HG02885 (cell line): Measurements from ENCODE around the gene DDX4.
"Not testable (repeated sequence)": the region's sequence is repeated elsewhere in the genome, so short reads cannot be mapped to it uniquely, and the experiment has no call there.

Experiments used
- ATAC-seq: cut with Tn5 transposase; IDR thresholded peaks from one replicate; pipeline ENCODE4 v1.9.1; 2021; ENCODE audit warnings: mild to moderate bottlenecking; ENCODE audit not compliant: unreplicated experiment, poor library complexity

DDX4 gene

DNA sequence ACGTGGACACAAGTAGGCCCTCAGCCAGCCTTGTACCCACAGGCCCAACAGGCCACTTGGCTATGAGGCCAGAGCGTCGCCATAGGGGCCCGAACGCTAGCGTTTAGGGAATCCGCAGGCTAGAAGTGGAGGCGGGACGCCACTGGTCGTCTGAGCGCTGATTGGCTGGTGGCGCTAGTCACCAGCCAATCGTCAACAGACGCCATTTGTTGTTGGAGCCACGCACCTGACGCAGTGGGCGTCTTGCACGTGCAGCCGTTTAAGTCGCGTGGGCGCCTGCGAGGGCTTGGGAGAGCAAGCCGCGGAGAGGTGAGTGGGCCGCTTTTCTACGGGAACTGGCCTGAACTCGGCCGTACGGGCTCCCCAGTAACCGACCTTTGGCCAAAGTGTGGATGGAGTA, at the start of gene DDX4:
Gene DDX4 (plus strand): TSS at position 269 of the 400 bp plus-strand sequence. CDS start 903 bp downstream, outside the sequence.
- ATAC-seq = no peak

DNA sequence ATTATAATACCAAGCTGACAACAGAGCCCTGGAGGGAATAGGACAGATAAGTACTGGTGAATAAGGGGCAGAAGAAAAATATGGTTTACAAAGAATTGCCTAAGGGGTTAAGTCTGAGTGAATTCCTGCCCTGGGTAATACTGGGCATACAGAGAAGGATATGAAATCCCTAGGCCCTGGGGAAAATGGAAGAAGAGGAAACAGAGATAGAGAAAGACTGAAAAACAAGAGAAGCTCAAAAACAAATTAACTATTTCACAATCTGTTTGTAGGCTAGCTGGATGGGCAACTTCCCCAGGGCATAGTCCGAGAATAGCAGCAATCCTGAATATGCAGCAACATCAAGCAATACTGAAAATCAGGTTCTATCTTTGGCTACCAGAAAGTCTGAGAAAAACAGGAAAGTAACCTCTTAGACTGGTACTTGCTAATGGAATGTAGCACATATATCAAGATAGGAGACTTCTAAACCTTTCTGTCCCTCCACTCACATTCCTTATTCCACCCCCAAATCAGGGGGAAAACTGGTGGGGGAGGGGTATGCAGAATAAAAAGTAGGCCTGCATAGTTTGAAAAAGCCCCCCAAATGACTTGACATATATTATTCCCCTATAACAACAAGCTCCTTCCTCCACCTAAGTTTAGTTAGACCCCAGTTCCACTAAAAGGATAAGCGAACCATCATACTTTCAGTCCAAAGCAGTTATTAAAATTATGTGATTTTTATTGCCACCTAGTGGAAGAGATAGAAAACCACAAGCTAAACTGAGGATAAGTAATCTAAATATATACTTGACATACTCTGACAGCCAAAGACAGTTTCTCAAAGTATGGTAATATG, 46.4 kb upstream of the DDX4 start:
- no peak for ATAC-seq

DNA sequence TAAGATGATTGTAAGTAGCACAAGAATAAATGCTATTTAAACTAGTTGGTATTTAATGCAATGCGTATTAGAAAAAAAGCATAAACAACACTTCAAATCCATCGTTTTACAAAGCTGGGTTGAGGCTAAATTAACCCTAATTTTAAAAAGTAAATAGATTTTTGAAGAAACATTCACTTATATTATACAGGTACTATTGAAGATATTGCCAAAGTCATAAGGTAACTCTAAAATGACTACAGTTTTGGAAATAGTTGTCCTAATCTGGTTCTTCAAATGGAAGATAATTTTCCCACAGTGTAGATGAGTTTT, 45.8 kb upstream of the DDX4 start:
- no peak for ATAC-seq

- no peak for ATAC-seq
Measured at GRCh38 chr5:55692509-55692908, 45.4 kb upstream of the DDX4 start.

DNA sequence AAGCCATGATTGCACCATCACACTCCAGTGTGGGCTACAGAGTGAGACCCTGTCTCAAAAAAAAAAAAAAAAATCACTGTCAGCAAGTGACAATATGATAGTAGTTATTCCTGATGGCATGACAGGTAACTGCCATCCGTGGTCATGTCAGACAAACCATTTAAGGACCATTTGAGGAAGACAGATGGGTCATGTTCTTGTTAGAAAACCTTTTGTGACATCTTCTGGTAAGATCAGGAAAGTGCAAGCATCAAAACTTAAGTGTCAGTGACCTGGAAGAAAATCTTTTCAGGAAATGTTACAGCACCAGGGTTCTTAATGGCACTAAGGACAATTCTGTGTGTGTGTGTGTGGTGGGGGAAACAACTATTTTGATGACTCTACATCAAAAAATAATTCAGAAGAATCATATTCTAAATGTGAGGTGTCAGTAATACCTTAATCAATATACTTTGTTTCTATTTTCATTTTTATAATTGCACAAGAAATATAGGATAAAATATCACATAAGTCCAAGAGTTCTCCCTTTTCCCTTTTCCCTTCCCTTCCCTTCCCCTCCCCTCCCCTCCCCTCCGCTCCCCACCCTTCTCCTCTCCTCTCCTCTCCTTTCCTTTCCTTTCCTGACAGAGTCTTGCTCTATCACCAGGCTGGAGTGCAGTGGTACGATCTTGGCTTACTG, 43.6 kb upstream of the DDX4 start:
- peak; percentile 47 for ATAC-seq

GRCh38 chr5:55696704-55697103, 41.2 kb upstream of the DDX4 start:
- ATAC-seq = not testable (repeated sequence)

GRCh38 chr5:55699041-55699688, 38.7 kb upstream of the DDX4 start:
- peak; percentile 68 for ATAC-seq

DNA sequence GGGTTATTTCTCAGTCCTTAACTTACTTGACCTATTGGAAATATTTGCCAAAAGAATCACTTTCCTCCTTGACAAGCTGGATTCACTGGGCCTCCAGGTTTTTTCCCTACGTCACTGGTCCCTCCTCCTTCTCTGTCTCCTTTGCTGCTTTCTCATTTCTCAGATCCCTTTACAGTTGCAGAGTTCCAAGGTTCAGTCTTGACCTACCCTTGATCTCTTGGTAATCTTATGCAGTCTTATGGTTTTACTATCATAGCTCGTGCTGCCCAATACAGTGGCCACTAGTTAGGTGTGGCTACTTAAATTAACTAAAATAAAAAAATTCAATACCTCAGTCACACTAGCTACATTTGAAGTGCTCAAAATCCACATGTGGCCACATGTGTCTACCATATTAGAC, 37.1 kb upstream of the DDX4 start:
- no peak for ATAC-seq

DNA sequence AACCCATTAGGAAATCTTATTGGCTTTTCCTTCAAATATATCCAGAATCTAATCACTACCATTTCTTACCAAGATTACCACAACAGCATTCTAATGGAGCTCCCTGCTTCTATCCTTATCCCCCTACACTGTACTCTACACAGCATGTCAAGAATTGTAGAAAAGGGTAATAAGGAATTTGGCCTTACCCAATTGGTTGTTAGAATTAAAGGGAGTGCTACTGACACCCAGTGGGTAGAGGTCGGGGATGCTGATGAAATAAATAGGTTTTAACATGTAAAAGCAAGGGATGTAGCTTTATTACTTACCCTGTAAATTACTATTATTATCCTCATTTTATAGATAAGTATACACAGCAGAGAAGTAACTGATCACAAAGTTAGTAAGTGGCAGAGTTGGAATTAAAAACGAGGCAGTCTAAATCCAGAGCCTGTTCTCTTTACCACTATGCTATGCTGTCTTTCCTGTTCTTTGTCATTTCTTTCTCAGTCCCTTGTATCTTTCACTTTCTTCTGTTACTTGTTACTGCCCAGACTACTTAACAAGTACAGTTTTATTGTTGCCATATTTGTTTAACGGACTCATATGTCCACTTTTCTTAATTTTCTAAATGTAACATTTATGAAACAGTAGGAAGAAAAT, 36.3 kb upstream of the DDX4 start:
- no peak for ATAC-seq

DNA sequence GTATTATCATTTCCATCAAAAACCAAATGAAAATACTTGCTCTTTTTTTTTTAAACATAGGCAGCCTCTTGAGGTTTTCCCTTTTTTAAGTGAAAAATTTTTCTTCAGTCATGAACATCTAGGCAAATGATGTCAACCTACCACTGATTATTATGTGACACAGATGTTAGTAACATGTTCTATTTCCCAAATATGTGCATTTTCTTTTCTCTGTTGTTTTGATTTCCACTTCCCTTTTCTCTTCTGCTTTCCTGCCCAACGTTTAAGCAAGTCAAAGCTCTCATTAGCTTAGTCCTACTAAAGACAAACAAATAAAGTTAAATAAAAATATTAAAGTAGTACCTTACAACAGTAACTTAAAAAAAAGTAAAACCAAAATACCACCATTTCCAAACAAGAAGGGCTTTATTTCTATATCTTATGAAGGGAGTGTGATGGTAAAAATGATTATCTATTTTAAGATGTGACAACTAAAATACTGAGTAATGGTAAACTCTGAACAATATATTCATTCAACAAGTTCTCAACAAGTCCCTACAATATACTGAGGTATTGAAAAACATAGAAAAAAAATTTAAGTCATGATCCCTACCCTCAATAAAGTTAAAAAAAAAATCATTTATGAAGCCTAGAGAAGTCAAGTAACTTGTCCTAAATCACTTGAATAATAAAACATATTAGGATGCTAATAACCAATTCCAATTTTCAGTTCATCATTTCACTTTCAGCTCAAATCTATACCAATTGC, 35.1 kb upstream of the DDX4 start:
- ATAC-seq = peak; percentile 52

- no peak for ATAC-seq
Measured at GRCh38 chr5:55706230-55706629, 31.6 kb upstream of the DDX4 start.

DNA sequence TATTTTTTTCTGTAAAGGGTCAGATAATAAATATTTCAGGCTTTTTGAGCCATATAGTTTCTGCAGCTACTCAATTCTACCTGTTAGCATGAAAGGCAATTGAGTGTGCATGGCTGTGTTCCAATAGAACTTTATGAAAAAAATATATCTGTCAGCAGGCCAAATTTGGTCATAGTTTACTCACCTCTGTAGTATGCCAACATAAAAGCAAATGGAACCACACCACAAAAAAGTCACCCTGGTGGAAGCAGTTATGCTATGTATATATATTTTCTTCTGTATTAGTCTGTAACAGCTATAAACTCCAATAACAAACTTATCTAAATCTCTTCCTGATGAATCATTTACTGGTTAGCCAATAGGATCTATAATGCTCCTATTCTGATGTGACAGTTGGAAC, 29.1 kb upstream of the DDX4 start:
- no peak for ATAC-seq

- no peak for ATAC-seq
Measured at GRCh38 chr5:55711507-55712022, 26.3 kb upstream of the DDX4 start.

- peak; percentile 100 for ATAC-seq
Measured at GRCh38 chr5:55712023-55712859, 25.6 kb upstream of the DDX4 start, which contains the start of gene SLC38A9. Gene SLC38A9 (minus strand): TSS chr5:55712324. CDS start chr5:55697958, 14,366 bp downstream.

DNA sequence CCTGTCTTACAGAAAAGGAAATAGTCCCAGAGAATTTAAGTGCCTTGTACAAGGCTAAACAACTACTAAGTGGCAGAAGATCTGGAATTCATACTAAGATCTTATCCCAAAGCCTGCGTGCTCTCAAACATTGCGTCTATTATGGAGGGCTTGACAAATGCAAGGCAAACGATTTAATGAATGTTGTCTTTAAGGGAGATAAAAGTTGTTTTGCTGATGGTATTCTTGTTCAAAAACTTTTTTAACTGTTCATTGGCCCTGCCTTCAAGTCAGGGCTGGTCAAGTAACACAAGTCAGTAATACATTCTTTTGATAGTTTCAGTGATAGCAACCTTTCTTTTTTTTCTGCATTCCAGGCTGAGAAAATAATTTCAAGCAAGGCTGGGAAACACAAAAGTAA, 24.0 kb upstream of the DDX4 start:
- no peak for ATAC-seq

DNA sequence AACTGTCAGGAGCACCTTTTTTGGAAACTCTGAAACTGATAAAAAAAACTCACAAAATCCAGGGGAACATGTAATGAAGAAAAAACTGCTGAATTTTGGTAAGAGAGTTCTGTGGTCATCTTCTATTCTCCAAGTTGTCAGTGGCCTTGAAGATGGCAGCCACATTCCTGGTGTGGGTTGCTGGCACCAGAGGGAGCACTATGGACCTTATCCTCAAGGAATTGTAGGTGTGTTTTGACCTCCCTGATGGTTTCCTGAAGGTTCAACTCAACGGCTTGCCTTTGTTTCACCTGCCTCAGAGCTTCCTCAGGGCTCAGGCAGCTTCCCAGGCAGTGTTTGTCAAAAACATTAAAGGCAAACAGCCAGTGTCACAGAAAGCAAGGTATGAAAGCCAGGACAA, 23.5 kb upstream of the DDX4 start:
- ATAC-seq = no peak

GRCh38 chr5:55714749-55715148, 23.1 kb upstream of the DDX4 start:
- ATAC-seq = no peak

DNA sequence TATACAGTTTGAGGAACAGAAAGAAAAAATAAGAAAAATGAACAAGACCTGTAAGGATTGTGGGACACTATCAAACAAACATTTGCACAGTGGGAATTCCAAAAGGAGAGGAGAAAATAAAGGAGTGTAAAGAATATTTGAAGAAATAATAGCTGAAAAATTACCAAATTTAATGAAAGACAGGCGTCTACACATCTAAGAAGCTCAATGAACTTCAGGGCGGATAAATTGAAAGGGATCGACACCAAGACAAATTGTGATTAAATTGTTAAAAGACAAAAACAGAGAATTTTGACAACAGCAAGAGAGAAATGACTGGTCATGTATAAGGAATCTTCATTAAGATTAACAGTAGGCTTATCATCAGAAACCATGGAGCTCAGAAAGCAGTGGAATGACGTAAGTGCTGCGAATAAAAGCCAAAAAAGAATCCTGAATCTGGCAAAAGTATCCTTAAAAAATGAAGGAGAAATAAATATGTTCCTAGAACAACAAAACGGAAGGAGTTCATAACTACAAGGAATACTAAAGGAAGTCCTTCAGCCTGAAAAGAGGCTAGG, 22.3 kb upstream of the DDX4 start:
- ATAC-seq = no peak

DNA sequence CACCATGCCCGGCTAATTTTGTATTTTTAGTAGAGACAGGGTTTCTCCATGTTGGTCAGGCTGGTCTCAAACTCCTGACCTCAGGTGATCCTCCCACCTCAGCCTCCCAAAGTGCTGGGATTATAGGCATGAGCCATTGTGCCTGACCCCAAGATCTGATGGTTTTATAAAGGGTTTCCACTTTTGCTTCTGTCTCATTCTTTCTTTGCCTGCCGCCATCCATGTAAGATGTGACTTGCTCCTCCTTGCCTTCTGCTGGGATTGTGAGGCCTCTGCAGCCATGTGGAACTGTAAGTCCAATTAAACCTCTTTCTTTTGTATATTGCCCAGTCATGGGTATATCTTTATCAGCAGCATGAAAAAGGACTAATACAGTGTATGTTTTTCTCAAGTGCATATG, 18.8 kb upstream of the DDX4 start:
- ATAC-seq = not testable (repeated sequence)
